GM06990 (cell line): ENCODE measurements around the gene TTC28.
"Not testable (repeated sequence)": the region's sequence is repeated elsewhere in the genome, so short reads cannot be mapped to it uniquely, and the experiment has no call there.

Experiments used
- DNase-seq: peaks from one replicate; pipeline ENCODE4 v3.0.0-alpha.2; 2011; ENCODE audit not compliant: insufficient read length; ENCODE audit errors: extremely low read depth
- H3K27me3 ChIP-seq: replicated peaks from 2 replicates; pipeline ENCODE4 v1.6.0; 2011; ENCODE audit warnings: low read length; ENCODE audit not compliant: control insufficient read depth, insufficient read depth
- H3K36me3 ChIP-seq: 2 replicates; pipeline ENCODE4 v1.5.1; 2011; ENCODE audit warnings: low read length; ENCODE audit not compliant: control insufficient read depth, insufficient read depth
- H3K4me3 ChIP-seq: replicated peaks from 2 replicates; pipeline ENCODE4 v1.5.1; 2011; ENCODE audit warnings: low read depth, mild to moderate bottlenecking, control low read depth, low read length
- CTCF ChIP-seq: IDR thresholded peaks from 2 replicates; pipeline ENCODE4 v1.5.1; 2011; ENCODE audit warnings: low read length, control low read depth, mild to moderate bottlenecking, inconsistent platforms; ENCODE audit not compliant: insufficient read depth, poor library complexity, severe bottlenecking

TTC28 gene

GRCh38 chr22:28706845-28707244 lies 27.2 kb upstream of the TTC28 start:
- Histone ChIP-seq H3K4me3 (no peak overlapping the region), H3K36me3 (no peaks in the 10 kb centered on the region; the same call in none of the 2 replicates), H3K27me3 (no peaks in the 10 kb centered on the region)
- TF ChIP-seq CTCF, result no peak
- DNase-seq, result no peak

DNA sequence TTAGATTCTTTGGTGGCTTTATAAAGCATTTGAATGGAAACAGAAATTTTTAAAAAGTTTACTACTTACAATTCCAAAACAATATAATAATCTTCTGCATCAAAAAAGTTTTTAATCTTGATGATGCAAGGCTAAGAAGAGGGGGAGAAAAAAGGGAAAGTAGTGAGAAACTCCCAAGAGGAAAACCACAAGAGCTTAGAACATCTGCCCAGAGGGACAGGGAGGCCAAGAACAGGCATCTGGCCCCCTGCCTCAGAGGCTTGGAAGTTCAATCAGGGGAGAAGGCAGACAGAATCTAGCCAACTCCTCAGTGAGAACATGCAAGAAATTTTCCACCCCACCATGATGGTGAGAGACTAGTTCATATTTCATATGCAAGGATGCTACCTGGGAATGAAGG lies 23.8 kb upstream of the TTC28 start:
- Histone ChIP-seq H3K36me3 (peaks cover 1% of the 10 kb centered on the region; the same call in 1 of the 2 replicates), H3K27me3 (no peaks in the 10 kb centered on the region), H3K4me3 (no peak overlapping the region)
- no peak for TF ChIP-seq CTCF
- no peak for DNase-seq

GRCh38 chr22:28702891-28703290 lies 23.3 kb upstream of the TTC28 start:
- TF ChIP-seq CTCF, result no peak
- H3K4me3 ChIP-seq, result no peak overlapping the region
- no peak for DNase-seq
- H3K27me3 ChIP-seq, result no peaks in the 10 kb centered on the region
- H3K36me3 ChIP-seq, result peaks cover 1% of the 10 kb centered on the region; the same call in 1 of the 2 replicates

DNA sequence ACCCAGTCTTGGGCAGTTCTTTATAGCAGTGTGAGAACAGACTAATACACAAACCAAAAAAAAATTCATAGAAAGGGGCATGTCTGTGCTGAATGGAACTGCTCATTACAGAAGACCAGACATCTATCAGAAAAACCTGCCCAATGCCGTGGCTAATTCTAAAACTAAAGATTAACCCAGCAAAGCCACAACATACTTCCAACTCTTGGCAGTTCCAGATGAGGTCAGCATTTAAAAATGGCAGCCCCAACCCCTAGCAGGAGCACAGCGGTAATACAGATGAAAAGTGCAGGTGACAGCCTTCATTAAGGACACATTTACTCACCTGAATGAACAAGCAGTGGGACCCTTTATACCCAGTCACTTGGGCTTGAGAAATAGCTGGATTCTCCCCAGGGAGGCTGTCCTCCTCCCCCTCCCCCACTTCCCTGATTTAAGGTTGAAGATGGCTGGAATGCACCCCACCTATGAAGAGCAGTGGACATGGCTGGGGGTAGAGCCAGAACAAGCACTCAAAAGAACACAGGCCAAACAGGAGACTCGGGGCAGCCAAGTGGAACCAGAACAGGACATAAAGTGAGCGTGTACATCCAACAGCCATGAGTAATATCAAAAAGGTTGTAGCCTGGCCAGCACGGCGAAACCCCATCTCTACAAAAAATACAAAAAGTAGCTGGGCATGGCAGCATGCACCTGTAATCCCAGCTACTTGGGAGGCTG lies 13.6 kb upstream of the TTC28 start:
- not testable (repeated sequence) for DNase-seq, H3K4me3 ChIP-seq, H3K27me3 ChIP-seq, H3K36me3 ChIP-seq

GRCh38 chr22:28689796-28690195 lies 10.2 kb upstream of the TTC28 start:
- H3K4me3 ChIP-seq, H3K27me3 ChIP-seq, H3K36me3 ChIP-seq, DNase-seq: not testable (repeated sequence)

GRCh38 chr22:28682966-28683365 lies 3.3 kb upstream of the TTC28 start:
- not testable (repeated sequence) for H3K36me3 ChIP-seq, DNase-seq, H3K4me3 ChIP-seq, H3K27me3 ChIP-seq

- not testable (repeated sequence) for H3K4me3 ChIP-seq, H3K27me3 ChIP-seq, DNase-seq, H3K36me3 ChIP-seq
These were observed 1.3 kb upstream of the TTC28 start for GRCh38 chr22:28680813-28681490.

- H3K4me3 ChIP-seq, result peak overlapping the region; percentile 63
- DNase-seq, result peak; percentile 39
- H3K27me3 ChIP-seq, H3K36me3 ChIP-seq: not testable (repeated sequence)
These were observed 646 bp downstream of the TTC28 start for GRCh38 chr22:28678778-28679610.

DNA sequence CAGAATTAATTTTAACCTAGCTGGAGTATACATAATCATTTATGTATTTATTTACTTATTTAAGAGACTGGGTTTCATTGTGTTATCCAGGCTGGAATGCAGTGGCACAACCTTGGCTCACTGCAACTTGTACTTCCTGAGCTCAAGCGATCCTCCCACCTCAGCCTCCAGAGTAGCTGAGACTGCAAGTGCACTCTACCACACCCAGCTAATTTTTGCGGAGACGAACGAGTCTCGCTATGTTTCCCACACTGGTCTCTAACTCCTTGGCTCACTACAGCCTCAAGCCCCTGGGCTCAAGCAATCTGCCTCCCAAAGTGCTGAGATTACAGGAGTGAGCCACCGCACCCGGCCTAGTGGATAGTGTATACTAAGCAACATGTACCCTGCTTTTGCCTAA lies 1.5 kb downstream of the TTC28 start:
- not testable (repeated sequence) for H3K4me3 ChIP-seq, H3K27me3 ChIP-seq, DNase-seq, H3K36me3 ChIP-seq
